MM.1S (cell line): ENCODE data around the gene RGS6.

ENCODE experiments used
- DNase-seq: peaks from one replicate; pipeline ENCODE4 v3.0.0-alpha.2; 2015
- H2AFZ ChIP-seq: fragments of 300-600 bp; sonication (generic); 2 replicates; pipeline ENCODE4 v1.6.0; 2016; ENCODE audit warnings: antibody characterized with exemption, low read length
- H3F3A ChIP-seq: fragments of 300-600 bp; sonication (generic); 2 replicates; pipeline ENCODE4 v1.6.1; 2016; ENCODE audit warnings: mild to moderate bottlenecking, antibody characterized with exemption, low read length, moderate library complexity, mixed read lengths; ENCODE audit not compliant: insufficient read depth
- H3K27ac ChIP-seq: fragments of 300-600 bp; sonication (generic); 2 replicates; pipeline ENCODE4 v1.5.1; 2016; ENCODE audit warnings: mild to moderate bottlenecking, low read length
- H3K27me3 ChIP-seq: fragments of 300-600 bp; sonication (generic); replicated peaks from 2 replicates; pipeline ENCODE4 v1.6.0; 2016; ENCODE audit warnings: low read length; ENCODE audit not compliant: insufficient read depth
- H3K36me3 ChIP-seq: fragments of 300-600 bp; sonication (generic); replicated peaks from 2 replicates; pipeline ENCODE4 v1.6.1; 2016; ENCODE audit warnings: mild to moderate bottlenecking, low read length, mixed read lengths; ENCODE audit not compliant: insufficient read depth
- H3K4me1 ChIP-seq: fragments of 300-600 bp; sonication (generic); 2 replicates; pipeline ENCODE4 v1.6.1; 2016; ENCODE audit warnings: low read length, mixed read lengths
- H3K4me2 ChIP-seq: fragments of 300-600 bp; sonication (generic); 2 replicates; pipeline ENCODE4 v1.6.0; 2016; ENCODE audit warnings: low read depth, low read length
- H3K4me3 ChIP-seq: fragments of 300-600 bp; sonication (generic); 2 replicates; pipeline ENCODE4 v1.5.1; 2016; ENCODE audit warnings: low read length, mixed read lengths
- H3K79me2 ChIP-seq: fragments of 300-600 bp; sonication (generic); 2 replicates; pipeline ENCODE4 v1.6.1; 2016; ENCODE audit warnings: mixed run types, low read length, mixed read lengths
- H3K9ac ChIP-seq: fragments of 300-600 bp; sonication (generic); 2 replicates; pipeline ENCODE4 v1.6.1; 2016; ENCODE audit warnings: low read length, mixed read lengths
- H3K9me2 ChIP-seq: fragments of 300-600 bp; sonication (generic); replicated peaks from 2 replicates; pipeline ENCODE4 v1.6.1; 2016; ENCODE audit warnings: mild to moderate bottlenecking, low read length, mixed read lengths; ENCODE audit not compliant: insufficient read depth
- H3K9me3 ChIP-seq: fragments of 300-600 bp; sonication (generic); replicated peaks from 2 replicates; pipeline ENCODE4 v1.6.1; 2016; ENCODE audit warnings: mild to moderate bottlenecking, low read length, mixed read lengths; ENCODE audit not compliant: insufficient read depth
- H4K20me1 ChIP-seq: fragments of 300-600 bp; sonication (generic); 2 replicates; pipeline ENCODE4 v1.6.1; 2016; ENCODE audit warnings: mild to moderate bottlenecking, low read length, moderate library complexity, mixed read lengths; ENCODE audit not compliant: insufficient read depth
- CTCF ChIP-seq: fragments of 300-600 bp; sonication (generic); IDR thresholded peaks from 2 replicates; pipeline ENCODE4 v1.5.1; 2016; ENCODE audit warnings: antibody characterized with exemption, low read length, mixed read lengths
- EZH2 ChIP-seq: fragments of 300-600 bp; sonication (generic); optimal IDR thresholded peaks from 2 replicates; pipeline ENCODE3; 2017; ENCODE audit warnings: low read depth, mild to moderate bottlenecking, antibody characterized with exemption, low read length, mixed read lengths
- EZH2phosphoT487 ChIP-seq: fragments of 300-600 bp; sonication (generic); IDR thresholded peaks from 2 replicates; pipeline ENCODE4 v1.6.1; 2018; ENCODE audit warnings: antibody characterized with exemption, low read length

Gene RGS6

GRCh38 chr14:72045271-72045670 is 113.0 kb downstream of the RGS6 start:
- Histone ChIP-seq H3K36me3 (no peaks in the 10 kb centered on the region), H3K27ac (no peak overlapping the region), H3K9me2 (no peaks in the 10 kb centered on the region), H2AFZ (no peak overlapping the region), H3K4me1 (no peaks in the 10 kb centered on the region), H3K27me3 (no peaks in the 10 kb centered on the region), H4K20me1 (no peaks in the 10 kb centered on the region), H3K9me3 (no peaks in the 10 kb centered on the region), H3K79me2 (no peaks in the 10 kb centered on the region), H3K9ac (no peak overlapping the region), H3F3A (no peaks in the 10 kb centered on the region), H3K4me3 (no peak overlapping the region), H3K4me2 (no peak overlapping the region)
- TF ChIP-seq CTCF (no peak), EZH2 (no peak), EZH2phosphoT487 (no peak)
- no peak for DNase-seq

- Histone ChIP-seq H3K79me2 (no peaks in the 10 kb centered on the region), H3K36me3 (no peaks in the 10 kb centered on the region), H3F3A (no peaks in the 10 kb centered on the region), H3K27ac (no peak overlapping the region), H3K4me1 (no peaks in the 10 kb centered on the region), H3K9me2 (no peaks in the 10 kb centered on the region), H3K9me3 (no peaks in the 10 kb centered on the region), H3K9ac (no peak overlapping the region), H4K20me1 (no peaks in the 10 kb centered on the region), H3K4me3 (no peak overlapping the region), H2AFZ (no peak overlapping the region), H3K4me2 (no peak overlapping the region), H3K27me3 (no peaks in the 10 kb centered on the region)
- no peak for TF ChIP-seq CTCF
- TF ChIP-seq EZH2: no peak
- no peak for TF ChIP-seq EZH2phosphoT487
- DNase-seq: no peak
These were observed 113.7 kb downstream of the RGS6 start for GRCh38 chr14:72045885-72046284.

DNA sequence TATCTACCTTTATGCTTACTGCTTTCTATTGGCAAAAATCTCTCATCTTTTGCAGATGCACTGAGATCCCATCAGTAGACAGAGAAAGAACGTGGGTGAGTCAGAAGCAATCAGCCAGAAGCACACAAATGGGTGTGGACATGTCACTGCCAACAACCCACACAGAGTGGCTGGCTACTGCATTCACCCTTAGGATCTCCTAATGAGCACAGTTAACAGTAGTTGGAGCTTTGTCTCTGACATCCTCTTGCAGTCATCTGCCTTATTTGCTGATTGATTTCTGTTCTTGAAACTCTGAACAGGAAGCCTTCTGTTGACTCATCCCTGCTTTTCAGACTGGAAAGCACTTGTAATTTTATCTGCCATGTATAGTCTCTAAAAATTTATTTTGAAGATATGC is 117.2 kb downstream of the RGS6 start:
- Histone ChIP-seq H3K27ac (no peak overlapping the region), H3K9ac (no peak overlapping the region), H2AFZ (no peak overlapping the region), H3K9me2 (no peaks in the 10 kb centered on the region), H4K20me1 (no peaks in the 10 kb centered on the region), H3K4me2 (no peak overlapping the region), H3K4me3 (no peak overlapping the region), H3F3A (no peaks in the 10 kb centered on the region), H3K9me3 (no peaks in the 10 kb centered on the region), H3K4me1 (no peaks in the 10 kb centered on the region), H3K36me3 (no peaks in the 10 kb centered on the region), H3K79me2 (no peaks in the 10 kb centered on the region), H3K27me3 (no peaks in the 10 kb centered on the region)
- TF ChIP-seq CTCF (no peak), EZH2 (no peak), EZH2phosphoT487 (no peak)
- DNase-seq: no peak
